Germinal center (tissue), 1 donor: ENCODE results near the gene SDSL.

ENCODE experiments used
- DNase-seq: peaks from one replicate; pipeline ENCODE4 v3.0.0; 2012; ENCODE audit warnings: mixed read lengths, low spot score

The SDSL gene

GRCh38 chr12:113480336-113480971, 58.3 kb downstream of the SDSL start:
- DNase-seq = no peak

GRCh38 chr12:113482334-113482733, 60.2 kb downstream of the SDSL start:
- DNase-seq = no peak

GRCh38 chr12:113485330-113485729, 63.1 kb downstream of the SDSL start:
- DNase-seq = no peak

GRCh38 chr12:113486722-113487121, 64.5 kb downstream of the SDSL start:
- DNase-seq = no peak
